HepG2 (cell line): ENCODE data around the gene GCM1. TPM values are rescaled to one million over a fixed set of nuclear protein-coding genes. Genes with fewer than 3 reads are reported as not detected.
"Not testable (repeated sequence)": the region's sequence is repeated elsewhere in the genome, so short reads cannot be mapped to it uniquely, and the experiment has no call there.

Source experiments
- ATAC-seq: fragments of 200-7000 bp; cut with Tn5 transposase; 3 replicates; pipeline ENCODE4 v1.9.1; 2020; ENCODE audit warnings: mild to moderate bottlenecking, moderate library complexity
- BruUV-seq: library from RNA; stranded (reverse); fragments of 400-500 nt; replicated peaks from 2 replicates; lab custom pipeline; 2021; lab: Mats Ljungman, UMichigan
- CTCF ChIA-PET: fragments of 300-600 bp; formaldehyde crosslinking; extraction: SDS; loops from one replicate; lab custom pipeline; 2021; ENCODE audit warnings: low total read pairs, inconsistent platforms, low intra/inter-chr PET ratio; lab: Yijun Ruan, JAX
- POLR2A ChIA-PET: fragments of 350-600 bp; sonication (Branson Sonifier 250); formaldehyde crosslinking; loops from one replicate; lab custom pipeline; 2020; ENCODE audit warnings: antibody characterized with exemption, inconsistent platforms; lab: Yijun Ruan, JAX
- DNase-seq: peaks from one replicate; pipeline ENCODE4 v3.0.0-alpha.2; 2015; ENCODE audit warnings: low spot score
- FAIRE-seq: peaks from 3 replicates; lab custom pipeline; 2011; peaks lifted over from hg19 to GRCh38; lab: Jason Lieb, UNC
- H2AFZ ChIP-seq: one replicate; pipeline ENCODE4 v1.6.1; 2011; ENCODE audit warnings: low read length, inconsistent platforms
- H3K27ac ChIP-seq: fragments of 300-600 bp; 3 replicates; pipeline ENCODE4 v1.8.0; 2011; ENCODE audit warnings: mixed run types, mild to moderate bottlenecking, mixed read lengths, low read length, inconsistent platforms; ENCODE audit not compliant: insufficient read depth; ENCODE audit errors: extremely low read length
- H3K27me3 ChIP-seq, 2 experiments: fragments of 200-600 bp in 1 of 2; 2 replicates in 1 of 2; 3 replicates in 1 of 2; pipeline versions ENCODE4 v1.6.0 to v1.8.0; 2011; ENCODE audit warnings: low read length in 2 of 2, mild to moderate bottlenecking in 2 of 2, moderate library complexity in 2 of 2, inconsistent platforms in 1 of 2; ENCODE audit not compliant: insufficient read depth in 2 of 2, control insufficient read depth in 1 of 2
- H3K36me3 ChIP-seq, 2 experiments: fragments of 200-600 bp in 1 of 2; replicated peaks in 1 of 2; 2 replicates in 1 of 2; 3 replicates in 1 of 2; pipeline versions ENCODE4 v1.5.1 to v1.8.0; 2011; ENCODE audit warnings: low read length in 2 of 2, inconsistent platforms in 1 of 2; ENCODE audit not compliant: insufficient read depth in 2 of 2, control insufficient read depth in 1 of 2
- H3K4me1 ChIP-seq: 2 replicates; pipeline ENCODE4 v1.5.1; 2012; ENCODE audit warnings: low read length, inconsistent platforms; ENCODE audit not compliant: insufficient read depth
- H3K4me2 ChIP-seq: 2 replicates; pipeline ENCODE4 v1.6.0; 2011; ENCODE audit warnings: low read depth, low read length, inconsistent platforms
- H3K4me3 ChIP-seq, 3 experiments: fragments of 200-600 bp in 1 of 3; sonication (generic), shearing (Covaris generic) in 1 of 3; replicated peaks in 1 of 3; 2 replicates each; pipeline ENCODE4 v1.5.1; 2011 to 2016; ENCODE audit warnings: low read length in 3 of 3, inconsistent platforms in 2 of 3, low read depth in 2 of 3, mild to moderate bottlenecking in 2 of 3, control low read depth in 1 of 3, mixed read lengths in 1 of 3; ENCODE audit not compliant: insufficient read depth in 1 of 3
- H3K79me2 ChIP-seq: one replicate; pipeline ENCODE4 v1.6.1; 2011; ENCODE audit warnings: low read length, inconsistent platforms; ENCODE audit not compliant: insufficient read depth
- H3K9ac ChIP-seq: 2 replicates; pipeline ENCODE4 v1.6.0; 2011; ENCODE audit warnings: mild to moderate bottlenecking, low read depth, low read length, inconsistent platforms; ENCODE audit not compliant: insufficient read depth
- H3K9me3 ChIP-seq: 2 replicates; pipeline ENCODE4 v1.5.1; 2012; ENCODE audit warnings: mild to moderate bottlenecking, low read length
- H4K20me1 ChIP-seq: 2 replicates; pipeline ENCODE4 v1.6.0; 2011; ENCODE audit warnings: inconsistent platforms, mild to moderate bottlenecking, low read length, moderate library complexity; ENCODE audit not compliant: insufficient read depth
- CENPT ChIP-seq: sonication (generic); formaldehyde crosslinking; IDR thresholded peaks from 2 replicates; pipeline ENCODE4 v1.8.0; 2022; ENCODE audit warnings: low read depth, mild to moderate bottlenecking, moderate library complexity, missing genetic modification reagents
- DPF2 ChIP-seq: sonication (generic); formaldehyde crosslinking; IDR thresholded peaks from 2 replicates; pipeline ENCODE4 v1.4.0; 2020; ENCODE audit warnings: mild to moderate bottlenecking, low read depth, missing genetic modification reagents, borderline replicate concordance
- MIER3 ChIP-seq: IDR thresholded peaks from 2 replicates; pipeline ENCODE4 v1.6.1; 2016; ENCODE audit warnings: missing compliant biosample characterization, borderline replicate concordance
- PRMT3 ChIP-seq: sonication (generic); formaldehyde crosslinking; IDR thresholded peaks from 2 replicates; pipeline ENCODE4 v1.8.1; 2022; ENCODE audit warnings: low read depth, mild to moderate bottlenecking, moderate library complexity, missing genetic modification reagents, borderline replicate concordance
- ZBED4 ChIP-seq: sonication (generic); formaldehyde crosslinking; IDR thresholded peaks from 2 replicates; pipeline ENCODE4 v1.4.0; 2020; ENCODE audit warnings: missing genetic modification reagents, borderline replicate concordance
- ZNF121 ChIP-seq: sonication (generic); formaldehyde crosslinking; IDR thresholded peaks from 2 replicates; pipeline ENCODE4 v1.5.0; 2020; ENCODE audit warnings: mild to moderate bottlenecking, missing genetic modification reagents
- ZNF3 ChIP-seq: IDR thresholded peaks from 2 replicates; pipeline ENCODE4 v1.7.0; 2017; ENCODE audit warnings: inconsistent platforms
- ZNF343 ChIP-seq: sonication (generic); formaldehyde crosslinking; IDR thresholded peaks from 2 replicates; pipeline ENCODE4 v1.4.0; 2020; ENCODE audit warnings: mild to moderate bottlenecking, missing genetic modification reagents
- WGBS: methylation state at CpG from one replicate; pipeline ENCODE4 v1.1.6; 2017; ENCODE audit warnings: low lambda C conversion rate; 5-methylcytosine and 5-hydroxymethylcytosine counted together
- in situ Hi-C: cut with HindIII; loops from 2 replicates; pipeline ENCODE4 v1.10.0; 2017; ENCODE audit warnings: low pct_unique_long_range_greater_than_20kb; ENCODE audit not compliant: extremely low pct_ligation_motif_present
- intact Hi-C: fragments of 100-400 bp; cut with micrococcal nuclease; formaldehyde crosslinking; loops from one replicate; pipeline ENCODE4 v1.10.0; 2022; ENCODE audit not compliant: unreplicated experiment
- polyA plus RNA-seq, 8 experiments: library from polyadenylated mRNA; depleted of rRNA in 3 of 8; stranded (reverse) in 7 of 8; unstranded in 1 of 8; fragments of >200 nt; fragmentation: Illumina TruSeq in 4 of 8; extraction: Trizol in 4 of 8; gene quantifications; 2 replicates each; pipeline versions ENCODE4 v1.2.1 to v1.2.3, GENCODE V29; 2011 to 2016; ENCODE audit warnings: low read depth in 4 of 8, missing spikeins in 1 of 8, mixed read lengths in 1 of 8; ENCODE audit not compliant: insufficient read depth in 1 of 8
- total RNA-seq, 5 experiments: library from RNA; depleted of rRNA; stranded (reverse); fragments of >200 nt; fragmentation: Illumina TruSeq; extraction: Trizol; gene quantifications; 2 replicates each; pipeline ENCODE4 v1.2.3, GENCODE V29; 2016; ENCODE audit warnings: low read depth in 1 of 5

GCM1 gene
- total and polyA plus RNA-seq, 2 of the 13 experiments (the other 11 are each of a cell fraction or from before 2014, with no cell fraction given): 0.04 to 0.13 TPM

DNA sequence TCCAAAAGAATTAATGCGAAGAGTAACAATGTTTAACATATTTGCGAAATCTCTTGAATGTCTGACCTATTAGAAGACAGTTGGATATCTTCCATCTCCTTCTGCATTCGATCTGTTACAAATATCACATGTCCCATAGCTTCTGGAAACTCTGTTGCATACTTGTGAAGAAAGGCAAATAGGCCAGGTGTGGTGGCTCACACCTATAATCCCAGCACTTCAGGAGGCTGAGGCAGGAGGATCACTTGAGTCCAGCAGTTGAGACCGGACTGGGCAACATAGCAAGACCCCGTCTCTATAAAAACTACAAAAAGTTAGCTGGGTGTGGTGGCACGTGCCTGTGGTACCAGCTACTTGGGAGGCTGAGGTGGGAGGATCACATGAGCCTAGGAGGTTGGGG is 9.4 kb upstream of the GCM1 start:
- CTCF ChIA-PET, H3K27ac ChIP-seq, DNase-seq, ATAC-seq, H3K79me2 ChIP-seq, H4K20me1 ChIP-seq, H3K9me3 ChIP-seq, H3K4me3 ChIP-seq, BruUV-seq, FAIRE-seq, H3K4me2 ChIP-seq, H2AFZ ChIP-seq, H3K27me3 ChIP-seq: not testable (repeated sequence)
- in situ Hi-C loops: loop anchor here (25.0 kb wide), 1 partner anchor 554 kb away; no protein-coding TSS in a partner anchor
- TF ChIP-seq ZNF121: peak; percentile 73
- TF ChIP-seq, all 625 proteins: peak for 1; not testable (repeated sequence) for 624
- H3K9ac ChIP-seq, H3K4me1 ChIP-seq, POLR2A ChIA-PET, H3K36me3 ChIP-seq, intact Hi-C loops: not testable (repeated sequence)
- WGBS: 80% methylated on average over 6 of the region's 6 CpGs

DNA sequence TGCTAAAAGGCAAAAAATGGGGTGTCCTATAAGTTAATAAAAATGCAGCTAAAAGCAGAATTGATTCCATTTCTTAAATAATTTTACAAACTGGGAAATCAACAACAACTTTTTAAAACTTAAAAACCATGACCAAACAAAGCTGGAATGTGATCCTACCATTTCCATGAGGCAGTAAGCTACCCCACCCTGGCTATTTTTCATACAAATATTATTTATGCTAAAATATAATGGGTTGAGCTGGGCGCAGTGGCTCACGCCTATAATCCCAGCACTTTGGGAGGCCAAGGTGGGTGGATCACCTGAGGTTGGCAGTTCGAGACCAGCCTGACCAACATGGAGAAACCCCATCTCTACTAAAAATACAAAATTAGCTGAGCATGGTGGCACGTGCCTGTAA is 6.6 kb upstream of the GCM1 start:
- H3K79me2 ChIP-seq, BruUV-seq, H3K9ac ChIP-seq, H3K27ac ChIP-seq, H2AFZ ChIP-seq, H3K36me3 ChIP-seq, H3K4me1 ChIP-seq, CTCF ChIA-PET, POLR2A ChIA-PET, intact Hi-C loops, ATAC-seq, FAIRE-seq, H3K27me3 ChIP-seq, H4K20me1 ChIP-seq, DNase-seq, H3K9me3 ChIP-seq, H3K4me3 ChIP-seq, H3K4me2 ChIP-seq: not testable (repeated sequence)
- 86% methylated on average over 4 of the region's 4 CpGs for WGBS
- in situ Hi-C loops: loop anchor here (25.0 kb wide), 1 partner anchor 557 kb away; no protein-coding TSS in a partner anchor

DNA sequence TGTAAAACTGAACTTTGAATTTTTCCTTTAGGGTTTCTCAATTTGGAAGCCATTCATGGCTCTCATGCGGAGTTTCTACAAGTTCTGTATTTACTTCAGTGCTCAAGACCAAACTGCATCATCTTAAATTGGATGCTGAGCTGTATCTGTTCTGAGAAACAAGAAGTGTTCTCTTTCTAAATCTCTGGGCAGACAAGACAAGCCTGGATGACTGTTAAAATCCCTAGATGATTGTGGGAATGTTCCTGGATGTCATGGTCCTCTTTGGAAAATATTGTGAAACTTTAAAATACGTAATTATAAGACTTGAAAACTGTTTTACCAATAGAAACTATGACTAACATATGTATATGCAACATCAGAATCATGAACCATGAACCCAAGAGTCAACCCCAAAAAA is 6.2 kb upstream of the GCM1 start:
- no peak overlapping the region for H3K9ac ChIP-seq
- CTCF ChIA-PET: no interaction called here
- peaks cover 7% of the 10 kb centered on the region; the same call in 1 of the 2 replicates for H3K4me1 ChIP-seq
- intact Hi-C loops (no loop called here), in situ Hi-C loops (loop anchor here (25.0 kb wide), 1 partner anchor 558 kb away; no protein-coding TSS in a partner anchor)
- H3K9me3 ChIP-seq: no peaks in the 10 kb centered on the region
- ATAC-seq (no peak), DNase-seq (no peak), FAIRE-seq (no peak)
- H4K20me1 ChIP-seq: no peaks in the 10 kb centered on the region
- WGBS: 15% methylated on average over 2 of the region's 2 CpGs
- BruUV-seq: no TSS peak
- H3K27ac ChIP-seq: no peak overlapping the region
- no peak overlapping the region for H3K4me3 ChIP-seq
- H3K79me2 ChIP-seq: no peaks in the 10 kb centered on the region
- no peak overlapping the region for H3K4me2 ChIP-seq
- H3K27me3 ChIP-seq: no peaks in the 10 kb centered on the region
- no peak overlapping the region for H2AFZ ChIP-seq
- H3K36me3 ChIP-seq: no peaks in the 10 kb centered on the region
- POLR2A ChIA-PET: no interaction called here
- TF ChIP-seq CENPT (CRISPR knock-in tag): no peak
- TF ChIP-seq MIER3 (CRISPR knock-in tag): no peak
- no peak for TF ChIP-seq ZNF343 (CRISPR knock-in tag)
- TF ChIP-seq ZNF3: no peak
- TF ChIP-seq PRMT3: no peak
- no peak for TF ChIP-seq ZBED4 (CRISPR knock-in tag)
- no peak for TF ChIP-seq DPF2 (CRISPR knock-in tag)
